Adipocyte (in vitro differentiated cells): Measurements from ENCODE around the gene DNAJC4.

Experiments
- DNase-seq: peaks from one replicate; pipeline ENCODE4 v3.0.0-alpha.2; 2015; ENCODE audit warnings: low read depth
- H3K27me3 ChIP-seq: replicated peaks from 2 replicates; pipeline ENCODE4 v1.7.0; 2013; ENCODE audit warnings: mild to moderate bottlenecking, low read length, moderate library complexity; ENCODE audit not compliant: control insufficient read depth, insufficient read depth
- H3K36me3 ChIP-seq: 2 replicates; pipeline ENCODE4 v1.7.0; 2013; ENCODE audit warnings: low read length, mild to moderate bottlenecking, moderate library complexity; ENCODE audit not compliant: control insufficient read depth, insufficient read depth, severe bottlenecking
- H3K4me1 ChIP-seq: 2 replicates; pipeline ENCODE4 v1.7.0; 2013; ENCODE audit warnings: mild to moderate bottlenecking, low read length, moderate library complexity; ENCODE audit not compliant: control insufficient read depth, insufficient read depth
- H3K4me3 ChIP-seq: 2 replicates; pipeline ENCODE4 v1.7.0; 2013; ENCODE audit warnings: mild to moderate bottlenecking, low read length, moderate library complexity
- H3K9ac ChIP-seq: 2 replicates; pipeline ENCODE4 v1.7.0; 2013; ENCODE audit warnings: mild to moderate bottlenecking, low read length, moderate library complexity
- H3K9me3 ChIP-seq: 2 replicates; pipeline ENCODE4 v1.7.0; 2013; ENCODE audit warnings: mild to moderate bottlenecking, low read length, moderate library complexity; ENCODE audit not compliant: control insufficient read depth

The DNAJC4 gene

DNA sequence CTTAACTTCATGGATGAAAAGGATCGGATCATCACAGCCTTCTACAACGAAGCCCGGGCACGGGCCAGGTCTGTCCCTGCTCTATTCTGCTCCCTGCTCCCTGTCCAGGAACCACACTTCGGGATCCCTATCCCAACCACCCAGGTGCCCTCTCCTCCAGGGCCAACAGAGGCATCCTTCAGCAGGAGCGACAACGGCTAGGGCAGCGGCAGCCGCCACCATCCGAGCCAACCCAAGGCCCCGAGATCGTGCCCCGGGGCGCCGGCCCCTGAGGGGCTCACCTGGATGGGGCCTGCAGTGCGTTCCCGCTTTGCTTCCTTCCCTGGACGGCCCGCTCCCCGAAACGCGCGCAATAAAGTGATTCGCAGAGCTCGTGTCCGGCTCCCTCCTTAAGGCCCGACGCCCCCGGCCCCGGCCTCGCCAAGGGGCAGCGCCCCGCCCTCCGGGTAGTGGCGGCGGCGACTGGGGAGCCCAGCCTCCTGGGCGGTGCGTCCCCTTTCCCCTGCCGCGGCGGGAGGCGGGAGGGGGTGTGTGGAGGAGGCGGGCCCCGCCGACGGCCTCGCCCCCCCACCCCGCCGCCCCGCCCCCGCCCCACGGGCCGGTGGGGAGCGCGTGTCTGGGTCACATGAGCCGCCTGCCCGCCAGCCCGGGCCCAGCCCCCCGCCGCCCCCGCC lies 3.7 kb downstream of the DNAJC4 start, which contains the start of gene VEGFB:
VEGFB (plus strand) TSS at position 672 of the 674 bp plus-strand sequence. CDS start 250 bp downstream, outside the sequence.
- H3K9ac ChIP-seq = peak within 1 kb of the TSS; percentile 84
- H3K9me3 ChIP-seq = no peaks in the 10 kb centered on the region
- peaks cover 20% of the 10 kb centered on the region for H3K36me3 ChIP-seq
- H3K4me1 ChIP-seq = peaks cover 24% of the 10 kb centered on the region
- no peaks in the 10 kb centered on the region for H3K27me3 ChIP-seq
- peak; percentile 81 for DNase-seq
- peak within 1 kb of the TSS; percentile 81 for H3K4me3 ChIP-seq

DNA sequence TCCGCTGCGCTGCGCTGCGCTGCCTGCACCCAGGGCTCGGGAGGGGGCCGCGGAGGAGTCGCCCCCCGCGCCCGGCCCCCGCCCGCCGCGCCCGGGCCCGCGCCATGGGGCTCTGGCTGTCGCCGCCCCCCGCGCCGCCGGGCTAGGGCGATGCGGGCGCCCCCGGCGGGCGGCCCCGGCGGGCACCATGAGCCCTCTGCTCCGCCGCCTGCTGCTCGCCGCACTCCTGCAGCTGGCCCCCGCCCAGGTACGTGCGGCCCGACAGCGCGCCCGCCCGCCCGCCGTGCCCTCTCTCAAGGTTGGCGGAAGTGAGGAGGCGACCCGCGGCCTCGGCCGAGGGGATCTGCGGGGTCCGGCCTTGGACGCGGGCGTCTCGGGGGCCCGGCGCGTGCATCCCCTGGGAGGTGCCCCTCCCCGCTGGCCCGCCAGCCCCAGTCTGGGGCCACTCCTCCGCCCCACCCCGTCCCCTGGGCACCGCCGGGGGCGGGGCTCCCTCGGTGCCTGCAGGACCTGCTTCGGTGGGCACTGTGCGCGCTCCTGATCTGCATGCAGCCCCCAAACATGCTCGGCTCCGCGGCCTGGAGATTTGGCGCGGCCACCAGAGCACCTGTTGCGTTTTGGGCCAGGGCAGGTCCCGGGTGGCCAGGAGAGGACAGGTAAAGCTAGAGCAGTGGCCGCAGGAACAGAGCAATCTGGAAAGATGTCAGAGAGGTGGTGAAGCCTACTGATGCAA lies 4.5 kb downstream of the DNAJC4 start:
- Histone ChIP-seq H3K4me1 (peaks cover 23% of the 10 kb centered on the region), H3K36me3 (peaks cover 21% of the 10 kb centered on the region), H3K4me3 (peak overlapping the region; percentile 81), H3K9me3 (no peaks in the 10 kb centered on the region), H3K9ac (peak overlapping the region; percentile 76), H3K27me3 (no peaks in the 10 kb centered on the region)
- DNase-seq = peak; percentile 70

DNA sequence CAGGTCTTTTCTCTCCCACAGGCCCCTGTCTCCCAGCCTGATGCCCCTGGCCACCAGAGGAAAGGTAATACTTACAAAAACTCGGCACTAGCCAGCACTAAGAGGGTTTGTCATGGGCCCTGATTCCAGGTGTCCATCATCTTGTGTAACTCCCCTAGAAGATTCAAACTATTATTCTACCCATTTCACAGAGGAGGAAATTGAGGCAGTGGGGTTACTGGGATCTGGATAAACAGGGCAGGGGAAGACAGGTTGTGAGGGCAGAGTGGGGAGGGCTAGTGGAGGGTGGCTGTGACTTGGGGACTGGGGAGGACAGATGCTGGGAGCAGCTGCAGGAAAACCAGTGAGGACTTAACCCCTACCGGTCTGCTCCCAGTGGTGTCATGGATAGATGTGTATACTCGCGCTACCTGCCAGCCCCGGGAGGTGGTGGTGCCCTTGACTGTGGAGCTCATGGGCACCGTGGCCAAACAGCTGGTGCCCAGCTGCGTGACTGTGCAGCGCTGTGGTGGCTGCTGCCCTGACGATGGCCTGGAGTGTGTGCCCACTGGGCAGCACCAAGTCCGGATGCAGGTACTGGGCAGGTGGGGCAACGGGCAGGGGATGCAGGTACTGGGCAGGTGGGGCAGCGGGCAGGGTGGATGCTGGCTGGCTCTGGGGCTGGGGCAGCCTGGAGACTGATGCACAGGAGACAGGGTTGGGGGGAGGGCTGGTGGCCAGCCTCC lies 5.3 kb downstream of the DNAJC4 start:
- H3K9ac ChIP-seq = peak overlapping the region; percentile 76
- peaks cover 21% of the 10 kb centered on the region for H3K36me3 ChIP-seq
- no peak for DNase-seq
- peak overlapping the region; percentile 81 for H3K4me3 ChIP-seq
- peaks cover 28% of the 10 kb centered on the region for H3K4me1 ChIP-seq
- H3K27me3 ChIP-seq = no peaks in the 10 kb centered on the region
- H3K9me3 ChIP-seq = no peaks in the 10 kb centered on the region

DNA sequence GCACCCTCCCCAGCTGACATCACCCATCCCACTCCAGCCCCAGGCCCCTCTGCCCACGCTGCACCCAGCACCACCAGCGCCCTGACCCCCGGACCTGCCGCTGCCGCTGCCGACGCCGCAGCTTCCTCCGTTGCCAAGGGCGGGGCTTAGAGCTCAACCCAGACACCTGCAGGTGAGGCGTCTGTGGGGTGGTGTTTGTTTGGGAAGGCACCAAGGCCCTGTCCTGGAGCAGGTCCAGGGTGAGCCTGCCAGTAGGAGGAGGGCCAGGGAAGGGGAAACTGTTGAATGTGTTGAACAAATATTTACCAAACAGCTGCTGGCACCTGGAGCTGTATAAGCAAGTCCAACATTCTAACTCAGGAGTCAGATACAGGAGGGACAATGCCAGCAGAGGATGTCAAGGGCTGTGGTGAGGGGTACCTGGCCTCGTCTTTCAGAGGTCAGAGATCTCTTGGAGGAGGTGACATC lies 7.2 kb downstream of the DNAJC4 start:
- no peak overlapping the region for H3K4me3 ChIP-seq
- H3K4me1 ChIP-seq = peaks cover 31% of the 10 kb centered on the region
- peaks cover 21% of the 10 kb centered on the region for H3K36me3 ChIP-seq
- DNase-seq = no peak
- H3K9me3 ChIP-seq = no peaks in the 10 kb centered on the region
- H3K27me3 ChIP-seq = no peaks in the 10 kb centered on the region
- no peak overlapping the region for H3K9ac ChIP-seq

DNA sequence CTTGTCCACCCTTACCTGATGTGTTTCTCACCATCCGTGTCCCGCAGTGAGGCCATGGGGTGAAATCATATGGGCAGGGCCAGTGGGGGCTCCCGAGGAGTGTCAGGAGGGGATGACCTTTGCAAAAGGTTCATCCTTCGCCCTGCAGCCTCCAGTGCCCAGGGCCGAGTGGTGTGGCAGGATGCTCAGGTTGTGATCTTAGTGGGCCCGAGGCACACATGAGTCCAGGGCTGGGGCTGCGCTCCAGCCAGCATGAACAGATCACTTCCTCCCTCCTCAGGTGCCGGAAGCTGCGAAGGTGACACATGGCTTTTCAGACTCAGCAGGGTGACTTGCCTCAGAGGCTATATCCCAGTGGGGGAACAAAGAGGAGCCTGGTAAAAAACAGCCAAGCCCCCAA lies 7.7 kb downstream of the DNAJC4 start:
- peaks cover 36% of the 10 kb centered on the region for H3K4me1 ChIP-seq
- no peak overlapping the region for H3K9ac ChIP-seq
- H3K36me3 ChIP-seq = peaks cover 22% of the 10 kb centered on the region
- no peak overlapping the region for H3K4me3 ChIP-seq
- H3K9me3 ChIP-seq = no peaks in the 10 kb centered on the region
- DNase-seq = no peak
- no peaks in the 10 kb centered on the region for H3K27me3 ChIP-seq

DNA sequence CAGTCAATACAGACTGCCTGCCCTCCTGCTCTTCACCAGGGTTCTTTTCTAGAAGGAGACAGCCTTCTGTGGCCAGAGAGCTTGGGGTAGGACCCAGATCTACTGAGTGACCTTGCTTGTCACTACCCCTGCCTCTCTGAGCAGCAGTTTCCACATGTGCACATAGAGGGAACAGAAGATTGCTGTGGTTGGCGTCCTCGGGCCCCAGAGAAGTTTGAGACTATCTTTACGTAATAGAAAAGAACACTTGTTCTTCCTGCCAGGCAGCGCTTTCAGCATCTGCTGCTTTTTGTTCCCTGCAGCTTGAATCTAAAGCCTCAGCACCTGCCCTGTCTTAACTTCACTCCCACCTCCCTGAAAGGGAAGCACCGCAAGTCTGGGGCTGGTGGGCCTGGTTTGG lies 8.7 kb downstream of the DNAJC4 start:
- Histone ChIP-seq H3K9me3 (no peaks in the 10 kb centered on the region), H3K27me3 (no peaks in the 10 kb centered on the region), H3K4me1 (peaks cover 38% of the 10 kb centered on the region), H3K36me3 (peaks cover 31% of the 10 kb centered on the region), H3K9ac (no peak overlapping the region), H3K4me3 (no peak overlapping the region)
- no peak for DNase-seq

DNA sequence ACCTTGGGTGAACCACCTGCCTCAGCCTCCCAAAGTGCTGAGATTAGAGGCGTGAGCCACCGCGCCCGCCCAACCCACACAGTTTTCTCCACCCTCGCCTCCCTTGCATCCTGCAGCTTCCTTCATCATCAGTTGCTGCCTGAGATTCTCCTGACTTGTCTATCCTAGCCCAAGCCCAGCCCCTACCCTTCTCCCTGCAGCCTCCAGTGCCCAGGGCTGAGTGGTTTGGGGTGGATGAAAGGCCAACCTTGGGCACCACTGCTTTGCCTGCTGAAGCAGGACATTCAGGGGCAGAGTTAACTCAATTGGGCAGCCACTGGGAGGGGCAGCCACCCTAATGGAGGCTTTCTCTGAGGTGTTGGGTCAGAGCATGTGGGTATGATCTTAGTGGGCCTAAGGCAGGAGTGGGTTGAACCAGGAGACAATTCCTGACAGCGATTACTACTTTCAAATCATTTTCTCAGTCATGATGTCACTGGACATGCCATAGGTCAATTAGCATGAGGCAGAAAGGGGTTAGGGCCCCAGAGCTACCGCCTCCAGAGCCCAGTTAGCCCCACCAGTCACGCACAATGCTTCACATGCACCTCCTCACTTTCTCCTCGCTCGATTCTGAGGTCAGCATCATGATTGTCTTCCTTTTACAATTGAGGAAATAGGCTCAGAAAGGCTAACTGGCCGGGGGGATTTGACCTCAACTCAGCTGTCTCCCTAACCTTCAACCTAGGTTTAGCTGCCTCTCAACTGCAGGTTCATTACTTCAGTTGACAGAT lies 9.5 kb downstream of the DNAJC4 start:
- Histone ChIP-seq H3K27me3 (no peaks in the 10 kb centered on the region), H3K4me1 (peaks cover 42% of the 10 kb centered on the region), H3K9ac (peak overlapping the region; percentile 96), H3K36me3 (peaks cover 34% of the 10 kb centered on the region), H3K4me3 (peak overlapping the region; percentile 90), H3K9me3 (no peaks in the 10 kb centered on the region)
- DNase-seq = no peak

DNA sequence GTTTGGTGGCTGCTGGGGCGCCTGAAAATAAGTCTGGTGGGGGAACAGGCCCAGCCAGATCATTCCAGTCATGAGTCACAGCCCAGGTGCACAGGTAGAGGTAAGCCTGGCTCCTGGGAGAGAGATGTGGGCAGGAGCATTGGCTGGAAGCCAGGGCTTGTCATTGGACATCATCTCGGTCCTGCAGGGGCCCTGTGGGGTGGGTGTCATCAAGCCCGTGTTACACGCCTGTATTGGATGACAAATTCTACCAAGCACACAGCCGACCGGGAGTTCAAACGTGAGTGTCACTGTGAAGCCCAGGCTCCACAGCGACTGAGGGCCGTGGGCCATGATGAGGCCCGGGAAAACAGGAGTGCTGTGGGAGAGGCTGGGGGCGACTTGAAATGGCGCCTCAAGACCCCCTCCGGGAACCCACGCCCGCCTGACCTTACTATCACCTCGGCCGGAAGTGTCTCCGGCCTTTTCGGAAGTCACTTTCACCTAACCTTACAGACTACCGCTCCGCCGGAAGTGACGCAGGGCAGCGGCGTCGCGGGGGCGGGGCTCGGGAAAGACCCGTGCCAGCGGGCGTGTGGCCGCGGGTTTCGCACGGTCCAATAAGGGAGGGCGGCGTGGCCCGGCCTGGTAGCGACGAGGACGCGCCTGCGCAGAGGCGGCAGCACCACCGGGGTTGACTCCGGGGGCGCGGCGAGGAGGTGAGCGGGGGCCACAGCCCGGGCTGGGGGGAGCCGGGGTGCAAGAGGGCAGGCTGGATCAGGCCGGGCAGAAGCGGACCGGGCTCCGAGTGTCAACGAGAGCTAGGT lies 10.3 kb downstream of the DNAJC4 start, which contains the start of gene FKBP2:
FKBP2 (plus strand) TSS at position 661 of the 806 bp plus-strand sequence. CDS start 1,293 bp downstream, outside the sequence.
- Histone ChIP-seq H3K27me3 (no peaks in the 10 kb centered on the region), H3K9ac (peak within 1 kb of the TSS; percentile 96), H3K4me3 (peak within 1 kb of the TSS; percentile 90), H3K4me1 (peaks cover 37% of the 10 kb centered on the region), H3K9me3 (no peaks in the 10 kb centered on the region), H3K36me3 (peaks cover 34% of the 10 kb centered on the region)
- DNase-seq = peak; percentile 99

DNA sequence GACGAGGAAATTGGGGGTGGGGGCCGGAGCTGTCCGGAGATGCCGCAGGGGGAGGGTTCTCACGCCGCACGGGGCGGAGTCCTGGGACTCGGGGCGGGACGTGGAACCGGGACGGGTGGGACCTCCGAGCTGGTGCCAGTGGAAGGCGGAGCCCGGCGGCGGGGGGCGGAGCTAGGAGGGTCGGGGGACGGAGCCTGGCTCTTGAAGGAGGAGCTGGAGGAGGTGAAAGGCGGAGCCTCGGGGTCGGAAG lies 10.8 kb downstream of the DNAJC4 start:
- Histone ChIP-seq H3K9me3 (no peaks in the 10 kb centered on the region), H3K9ac (peak overlapping the region; percentile 96), H3K27me3 (no peaks in the 10 kb centered on the region), H3K36me3 (peaks cover 32% of the 10 kb centered on the region), H3K4me1 (peaks cover 35% of the 10 kb centered on the region), H3K4me3 (peak overlapping the region; percentile 90)
- peak; percentile 100 for DNase-seq
